Smooth muscle cell (in vitro differentiated cells): ENCODE data around the gene PPP1CA. TPM values are rescaled to one million over a fixed set of nuclear protein-coding genes. Genes with fewer than 3 reads are reported as not detected.

Source experiments
- DNase-seq: peaks from one replicate; lab custom pipeline; 2025; ENCODE audit not compliant: unreplicated experiment; lab: John Stamatoyannopoulos, UW
- H2AFZ ChIP-seq: fragments of 200-600 bp; sonication (generic); 2 replicates; pipeline ENCODE4 v1.6.0; 2016; ENCODE audit warnings: antibody characterized with exemption, low read depth, mild to moderate bottlenecking
- H3F3A ChIP-seq: fragments of 200-600 bp; sonication (generic); 2 replicates; pipeline ENCODE4 v1.6.0; 2017; ENCODE audit warnings: antibody characterized with exemption, low read depth
- H3K27ac ChIP-seq: fragments of 200-600 bp; sonication (generic); 2 replicates; pipeline ENCODE4 v1.5.1; 2016; ENCODE audit warnings: low read depth, mild to moderate bottlenecking
- H3K27me3 ChIP-seq: fragments of 200-600 bp; sonication (generic); 2 replicates; pipeline ENCODE4 v1.6.1; 2016; ENCODE audit warnings: low read depth, mild to moderate bottlenecking
- H3K36me3 ChIP-seq: fragments of 200-600 bp; sonication (generic); 2 replicates; pipeline ENCODE4 v1.5.1; 2016; ENCODE audit warnings: low read depth
- H3K4me1 ChIP-seq: fragments of 200-600 bp; sonication (generic); 2 replicates; pipeline ENCODE4 v1.5.1; 2016; ENCODE audit warnings: low read depth
- H3K4me2 ChIP-seq: fragments of 200-600 bp; sonication (generic); 2 replicates; pipeline ENCODE4 v1.6.0; 2016; ENCODE audit warnings: mild to moderate bottlenecking
- H3K4me3 ChIP-seq: fragments of 200-600 bp; sonication (generic); 2 replicates; pipeline ENCODE4 v1.5.1; 2016; ENCODE audit warnings: mild to moderate bottlenecking
- H3K79me2 ChIP-seq: fragments of 200-600 bp; sonication (generic); 2 replicates; pipeline ENCODE4 v1.6.0; 2016; ENCODE audit warnings: low read depth, mild to moderate bottlenecking
- H3K9ac ChIP-seq: fragments of 200-600 bp; sonication (generic); 2 replicates; pipeline ENCODE4 v1.6.0; 2016; ENCODE audit warnings: low read depth
- H3K9me3 ChIP-seq: fragments of 200-600 bp; sonication (generic); replicated peaks from 2 replicates; pipeline ENCODE4 v1.5.1; 2016; ENCODE audit warnings: low read depth
- H4K20me1 ChIP-seq: fragments of 200-600 bp; sonication (generic); 2 replicates; pipeline ENCODE4 v1.6.0; 2016; ENCODE audit warnings: low read depth
- WGBS: methylation state at CpG from one replicate; pipeline ENCODE4 v1.1.7; 2016; ENCODE audit warnings: low lambda C conversion rate; 5-methylcytosine and 5-hydroxymethylcytosine counted together
- polyA plus RNA-seq: library from polyadenylated mRNA; unstranded; fragments of >200 nt; fragmentation: Nextera tagmentation; extraction: Ambion mirVana; gene quantifications from 2 replicates; pipeline ENCODE4 v1.2.1, GENCODE V29; 2016
- total RNA-seq: library from RNA; depleted of rRNA; stranded (reverse); fragments of >200 nt; gene quantifications from 2 replicates; pipeline ENCODE4 v1.2.3, GENCODE V29; 2014
- TF ChIP-seq, protein P1 (sequence below): fragments of 200-600 bp; sonication (generic); IDR thresholded peaks from 2 replicates; pipeline ENCODE4 v1.5.1; 2017; ENCODE audit warnings: borderline replicate concordance, mild to moderate bottlenecking, antibody characterized with exemption; ENCODE audit not compliant: insufficient read depth, poor library complexity, severe bottlenecking

Gene PPP1CA
- total and polyA plus RNA-seq, 2 experiments from 2014 or later: 123 to 210 TPM

DNA sequence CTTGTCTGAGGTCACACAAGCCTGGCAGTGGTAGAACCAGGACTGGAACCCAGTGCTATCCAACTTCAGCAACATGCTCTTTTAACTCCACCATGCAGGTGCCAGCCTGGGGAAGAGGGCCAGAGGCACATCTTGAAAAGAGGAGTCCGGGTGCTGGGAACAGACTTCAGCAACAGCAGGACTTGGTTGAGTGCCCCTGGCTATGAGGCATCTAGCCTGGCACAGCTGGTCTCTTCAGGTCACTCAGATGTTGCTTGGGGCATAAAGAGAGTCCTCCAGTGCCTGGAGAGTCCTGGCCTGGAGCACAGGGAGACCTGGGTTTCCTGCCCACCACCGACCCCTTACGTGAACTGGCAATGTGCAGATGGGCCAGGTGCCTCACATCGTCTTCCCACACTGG is 23.1 kb downstream of the PPP1CA start:
- Histone ChIP-seq H3K27ac (no peak overlapping the region), H3K36me3 (no peaks in the 10 kb centered on the region), H4K20me1 (no peaks in the 10 kb centered on the region), H3K9ac (no peak overlapping the region), H2AFZ (no peak overlapping the region), H3K9me3 (no peaks in the 10 kb centered on the region), H3K4me1 (peaks cover 23% of the 10 kb centered on the region), H3F3A (no peaks in the 10 kb centered on the region), H3K79me2 (no peaks in the 10 kb centered on the region), H3K4me2 (no peak overlapping the region), H3K4me3 (no peak overlapping the region), H3K27me3 (no peaks in the 10 kb centered on the region)
- no peak for DNase-seq
- TF ChIP-seq, protein P1, sequence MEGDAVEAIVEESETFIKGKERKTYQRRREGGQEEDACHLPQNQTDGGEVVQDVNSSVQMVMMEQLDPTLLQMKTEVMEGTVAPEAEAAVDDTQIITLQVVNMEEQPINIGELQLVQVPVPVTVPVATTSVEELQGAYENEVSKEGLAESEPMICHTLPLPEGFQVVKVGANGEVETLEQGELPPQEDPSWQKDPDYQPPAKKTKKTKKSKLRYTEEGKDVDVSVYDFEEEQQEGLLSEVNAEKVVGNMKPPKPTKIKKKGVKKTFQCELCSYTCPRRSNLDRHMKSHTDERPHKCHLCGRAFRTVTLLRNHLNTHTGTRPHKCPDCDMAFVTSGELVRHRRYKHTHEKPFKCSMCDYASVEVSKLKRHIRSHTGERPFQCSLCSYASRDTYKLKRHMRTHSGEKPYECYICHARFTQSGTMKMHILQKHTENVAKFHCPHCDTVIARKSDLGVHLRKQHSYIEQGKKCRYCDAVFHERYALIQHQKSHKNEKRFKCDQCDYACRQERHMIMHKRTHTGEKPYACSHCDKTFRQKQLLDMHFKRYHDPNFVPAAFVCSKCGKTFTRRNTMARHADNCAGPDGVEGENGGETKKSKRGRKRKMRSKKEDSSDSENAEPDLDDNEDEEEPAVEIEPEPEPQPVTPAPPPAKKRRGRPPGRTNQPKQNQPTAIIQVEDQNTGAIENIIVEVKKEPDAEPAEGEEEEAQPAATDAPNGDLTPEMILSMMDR: no peak
- 78% methylated on average over 4 of the region's 4 CpGs for WGBS

DNA sequence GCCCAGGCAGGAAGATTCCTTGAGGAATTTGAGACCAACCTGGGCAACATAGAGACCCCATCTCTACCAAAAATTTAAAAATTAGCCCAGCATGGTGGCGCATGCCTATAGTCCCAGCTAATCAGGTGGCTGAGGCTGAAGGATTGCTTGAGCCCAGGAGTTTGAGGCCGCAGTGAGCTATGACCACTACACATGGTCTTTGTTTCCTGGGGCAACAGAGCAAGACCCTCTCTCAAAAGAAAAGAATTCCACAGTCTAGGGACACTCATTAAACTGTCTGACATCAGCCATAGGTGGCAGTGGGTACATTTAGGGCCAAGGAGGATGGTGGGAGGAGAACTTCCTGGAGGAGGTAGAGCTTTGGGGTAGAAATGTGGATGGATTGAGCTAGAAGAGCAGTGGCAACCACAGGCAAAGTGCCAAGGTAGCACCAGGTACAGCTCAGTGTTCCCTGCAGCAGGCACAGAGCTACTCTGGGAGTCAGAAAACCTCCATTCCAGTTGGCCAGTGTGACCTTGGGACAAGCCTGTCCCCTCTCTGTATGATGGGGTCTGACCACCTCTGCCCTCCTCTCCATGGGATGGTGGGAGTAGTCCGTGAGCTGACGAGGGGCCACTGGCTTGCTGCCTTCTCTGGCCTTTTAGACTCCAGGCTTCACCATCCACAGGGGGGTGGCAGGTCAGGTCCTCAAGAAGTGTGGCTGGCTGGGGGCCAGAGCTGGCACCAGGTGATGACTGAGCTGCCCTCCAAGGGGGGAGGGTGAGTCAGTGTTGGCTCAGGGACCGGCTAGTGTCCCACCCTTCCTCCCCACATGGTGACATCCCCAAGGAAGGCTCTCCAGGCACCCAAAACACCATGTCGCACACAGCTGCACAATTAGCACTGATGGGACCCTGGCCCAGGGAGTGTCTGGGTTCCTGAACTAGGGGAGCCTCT is 24.5 kb downstream of the PPP1CA start:
- TF ChIP-seq, protein P1: no peak
- WGBS: 97% methylated on average over 6 of the region's 6 CpGs
- no peak overlapping the region for H3K27ac ChIP-seq
- no peaks in the 10 kb centered on the region for H3K27me3 ChIP-seq
- no peak overlapping the region for H3K4me2 ChIP-seq
- H3K9ac ChIP-seq: no peak overlapping the region
- DNase-seq: no peak
- H3K79me2 ChIP-seq: peaks cover 3% of the 10 kb centered on the region
- no peaks in the 10 kb centered on the region for H3K9me3 ChIP-seq
- peaks cover 1% of the 10 kb centered on the region for H4K20me1 ChIP-seq
- H3F3A ChIP-seq: no peaks in the 10 kb centered on the region
- H2AFZ ChIP-seq: no peak overlapping the region
- H3K36me3 ChIP-seq: no peaks in the 10 kb centered on the region
- no peak overlapping the region for H3K4me3 ChIP-seq
- peaks cover 24% of the 10 kb centered on the region for H3K4me1 ChIP-seq

DNA sequence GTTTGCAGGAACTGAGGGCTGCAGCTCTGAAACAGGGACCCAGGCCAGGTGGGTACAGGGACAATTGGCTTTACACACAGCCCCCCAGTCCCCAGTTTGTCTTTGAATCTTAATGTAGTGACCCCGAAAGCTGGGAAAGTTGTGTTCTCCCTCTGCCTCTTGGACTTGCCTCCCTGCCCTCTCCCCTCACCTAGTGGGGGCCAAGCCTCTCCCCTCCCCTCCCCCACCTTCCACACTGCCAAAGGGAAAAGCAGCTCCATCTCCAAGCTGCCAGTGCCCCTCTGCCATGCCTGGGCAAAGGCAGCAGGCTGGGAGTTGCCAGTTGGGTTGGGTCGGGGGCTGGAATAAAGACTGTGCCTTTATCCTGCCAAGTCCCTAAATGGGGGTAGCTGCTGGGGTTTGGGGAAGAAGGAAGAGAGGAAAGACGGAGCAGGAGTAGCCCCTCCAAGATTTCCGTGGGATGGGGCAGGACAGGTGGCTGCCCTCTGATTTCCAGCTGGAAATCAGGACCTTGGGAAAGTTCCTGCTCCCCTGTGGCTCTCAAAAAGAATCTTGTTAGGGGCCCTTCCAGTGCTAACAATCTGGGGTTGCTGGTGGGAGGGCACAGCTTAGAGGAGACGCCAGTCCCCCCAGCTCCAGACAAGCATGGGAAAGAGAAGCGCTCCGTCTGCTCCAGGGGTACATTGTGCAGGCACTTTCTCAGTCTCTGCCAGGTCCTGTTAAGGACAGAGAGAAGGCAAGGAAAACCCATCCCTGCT is 25.4 kb downstream of the PPP1CA start:
- Histone ChIP-seq H3K79me2 (peaks cover 3% of the 10 kb centered on the region), H3K4me3 (no peak overlapping the region), H4K20me1 (peaks cover 10% of the 10 kb centered on the region), H3K27me3 (no peaks in the 10 kb centered on the region), H3K9ac (no peak overlapping the region), H2AFZ (no peak overlapping the region), H3K36me3 (no peaks in the 10 kb centered on the region), H3K9me3 (no peaks in the 10 kb centered on the region), H3F3A (no peaks in the 10 kb centered on the region), H3K27ac (no peak overlapping the region), H3K4me1 (peaks cover 33% of the 10 kb centered on the region), H3K4me2 (no peak overlapping the region)
- no peak for DNase-seq
- TF ChIP-seq, protein P1: no peak
- 60% methylated on average over 7 of the region's 7 CpGs for WGBS
